Measurements from ENCODE around the gene PRCD. TPM values are rescaled to one million over a fixed set of nuclear protein-coding genes. Genes with fewer than 3 reads are reported as not detected.

PRCD gene
- polyA plus RNA-seq, 1 of the 3 experiments (the other 2 are of a cell fraction): 2.2 TPM

- Histone ChIP-seq H3K9me3 (no peaks in the 10 kb centered on the region), H3K4me3 (ENCODE audit: low read depth in 2 of 2, low read length in 1 of 2) (no peak overlapping the region), H2AFZ (ENCODE audit: low read depth) (0 out of 2 replicates have a peak overlapping the region, but pooled peaks have one; percentile 57), H3K36me3 (replicated peaks in 1 of 2; ENCODE audit: control insufficient read depth in 1 of 2, insufficient read depth in 2 of 2, low read length in 1 of 2) (no peaks in the 10 kb centered on the region), H3K79me2 (ENCODE audit: insufficient read depth) (no peaks in the 10 kb centered on the region), H3K27ac (ENCODE audit: low read depth in 2 of 2, low read length in 1 of 2) (peak overlapping the region; percentile 49 to 89; a peak in 3 of 4 replicates), H3K4me2 (peak overlapping the region; percentile 46; the same call in 1 of the 2 replicates), H4K20me1 (ENCODE audit: insufficient read depth) (no peaks in the 10 kb centered on the region), H3K27me3 (ENCODE audit: insufficient read depth) (no peaks in the 10 kb centered on the region), H3K9ac (no peak overlapping the region), H3K9me2 (no peaks in the 10 kb centered on the region), H3F3A (replicated peaks; ENCODE audit: insufficient read depth) (peaks cover 19% of the 10 kb centered on the region), H3K4me1 (ENCODE audit: control insufficient read depth in 1 of 2, insufficient read depth in 2 of 2, low read depth in 1 of 2, low read length in 1 of 2) (peaks cover 13 to 67% of the 10 kb centered on the region in 2 experiments; a peak in 3 of 4 replicates)
- ChIA-PET POLR2A (interaction anchor here (0.6 to 11.2 kb wide), 7 partner anchors 7 to 209 kb away, joined by 3 to 245 read pairs (median 4); partner anchors contain the start of genes CYGB, MFSD11, PRCD and SRSF2), CTCF (interaction anchor here (0.6 to 12.4 kb wide), 24 partner anchors 8 to 420 kb away, joined by 3 to 309 read pairs (median 6); partner anchors contain the start of genes AANAT, CYGB, PRCD and SPHK1)
- peak; percentile 80 for DNase-seq
- TF ChIP-seq RCOR1 (IDR thresholded peaks at IDR 0.05; ENCODE audit: low read length) (no peak; the same call in 1 of the 2 replicates), CTCF (IDR thresholded peaks at IDR 0.05) (peak; percentile 33)
- WGBS (ENCODE audit: low lambda C conversion rate): 75% methylated on average over 31 of the region's 31 CpGs
Measured at GRCh38 chr17:76528528-76529223, 11.2 kb upstream of the PRCD start.

- H3K9ac ChIP-seq: no peak overlapping the region; the same call in 1 of the 2 replicates
- peak overlapping the region; percentile 46; the same call in 1 of the 2 replicates for H3K4me2 ChIP-seq
- no peaks in the 10 kb centered on the region for H3K9me2 ChIP-seq
- H2AFZ ChIP-seq (ENCODE audit: low read depth): peak overlapping the region; percentile 57
- H4K20me1 ChIP-seq (ENCODE audit: insufficient read depth): no peaks in the 10 kb centered on the region
- ChIA-PET CTCF (interaction anchor here (0.8 to 12.4 kb wide), 21 partner anchors 9 to 188 kb away, joined by 3 to 309 read pairs (median 5); partner anchors contain the start of genes AANAT, CYGB, PRCD and SPHK1), POLR2A (interaction anchor here (0.6 to 11.2 kb wide), 6 partner anchors 8 to 208 kb away, joined by 3 to 245 read pairs (median 4); partner anchors contain the start of genes CYGB, MFSD11, PRCD and SRSF2)
- 44% methylated on average over 18 of the region's 20 CpGs for WGBS (ENCODE audit: low lambda C conversion rate)
- peaks cover 13 to 66% of the 10 kb centered on the region in 2 experiments; a peak in 3 of 4 replicates for H3K4me1 ChIP-seq (ENCODE audit: control insufficient read depth in 1 of 2, insufficient read depth in 2 of 2, low read depth in 1 of 2, low read length in 1 of 2)
- H3K36me3 ChIP-seq (replicated peaks in 1 of 2; ENCODE audit: control insufficient read depth in 1 of 2, insufficient read depth in 2 of 2, low read length in 1 of 2): no peaks in the 10 kb centered on the region
- H3F3A ChIP-seq (replicated peaks; ENCODE audit: insufficient read depth): peaks cover 18% of the 10 kb centered on the region
- H3K27ac ChIP-seq (ENCODE audit: low read depth in 2 of 2, low read length in 1 of 2): peak overlapping the region; percentile 49 to 89; a peak in 3 of 4 replicates
- peak; percentile 92 for DNase-seq
- H3K27me3 ChIP-seq (ENCODE audit: insufficient read depth): no peaks in the 10 kb centered on the region
- H3K4me3 ChIP-seq (ENCODE audit: low read depth in 2 of 2, low read length in 1 of 2): no peak overlapping the region
- H3K79me2 ChIP-seq (ENCODE audit: insufficient read depth): no peaks in the 10 kb centered on the region
- H3K9me3 ChIP-seq: no peaks in the 10 kb centered on the region
- TF ChIP-seq ELF1 (IDR thresholded peaks at IDR 0.05): no peak; the same call in 1 of the 2 replicates
- TF ChIP-seq NRF1 (IDR thresholded peaks at IDR 0.05; ENCODE audit: low read depth, low read length): no peak
- no peak for TF ChIP-seq EZH2phosphoT487 (IDR thresholded peaks at IDR 0.05; ENCODE audit: borderline replicate concordance, low read depth)
- no peak for TF ChIP-seq GABPA (IDR thresholded peaks at IDR 0.05; ENCODE audit: low read depth)
- TF ChIP-seq RCOR1 (IDR thresholded peaks at IDR 0.05; ENCODE audit: low read length): no peak
- peak; percentile 85 for TF ChIP-seq MAX (IDR thresholded peaks at IDR 0.05; ENCODE audit: low read depth)
- no peak for TF ChIP-seq IRF3 (IDR thresholded peaks at IDR 0.05; ENCODE audit: low read depth, low read length)
- TF ChIP-seq TAF1 (IDR thresholded peaks at IDR 0.05; ENCODE audit: borderline replicate concordance, low read depth, low read length): no peak
- TF ChIP-seq GATA2 (CRISPR knock-in tag; IDR thresholded peaks at IDR 0.05): no peak
- TF ChIP-seq SIN3A (IDR thresholded peaks at IDR 0.05; ENCODE audit: borderline replicate concordance, low read depth, low read length): no peak
- peak; percentile 13; the same call in 1 of the 2 replicates for TF ChIP-seq RAD21 (IDR thresholded peaks at IDR 0.05; ENCODE audit: low read length)
- TF ChIP-seq TCF12 (IDR thresholded peaks at IDR 0.05): peak; percentile 52
- TF ChIP-seq ZBTB33 (IDR thresholded peaks at IDR 0.05; ENCODE audit: borderline replicate concordance, low read depth): no peak
- TF ChIP-seq YY1 (IDR thresholded peaks at IDR 0.05; ENCODE audit: low read depth): no peak
- no peak for TF ChIP-seq USF2 (IDR thresholded peaks at IDR 0.05; ENCODE audit: borderline replicate concordance, low read depth, low read length)
- TF ChIP-seq RFX5 (IDR thresholded peaks at IDR 0.05; ENCODE audit: low read length): no peak
Measured at GRCh38 chr17:76529224-76530094, 10.4 kb upstream of the PRCD start.

All from SK-N-SH (cell line).